H9 (cell line): ENCODE results near the gene MS4A10. TPM values are rescaled to one million over a fixed set of nuclear protein-coding genes. Genes with fewer than 3 reads are reported as not detected.

Experiments used
- DNase-seq: peaks from one replicate; pipeline ENCODE4 v3.0.0-alpha.2; 2017
- H2AFZ ChIP-seq: one replicate; pipeline ENCODE4 v1.6.1; 2013; ENCODE audit warnings: mild to moderate bottlenecking, low read length, control low read depth, moderate library complexity
- H2AK5ac ChIP-seq: 2 replicates; pipeline ENCODE4 v1.6.1; 2013; ENCODE audit warnings: low read length, control low read depth, mixed read lengths; ENCODE audit not compliant: insufficient read length
- H2BK120ac ChIP-seq: one replicate; pipeline ENCODE4 v1.6.1; 2013; ENCODE audit warnings: low read depth, mild to moderate bottlenecking, low read length, control low read depth, inconsistent platforms; ENCODE audit not compliant: poor library complexity, severe bottlenecking
- H2BK12ac ChIP-seq: 2 replicates; pipeline ENCODE4 v1.6.1; 2013; ENCODE audit warnings: low read length, control low read depth, mixed read lengths, low read depth; ENCODE audit not compliant: insufficient read length
- H2BK15ac ChIP-seq: 2 replicates; pipeline ENCODE4 v1.6.1; 2013; ENCODE audit warnings: low read depth, low read length, control low read depth
- H2BK20ac ChIP-seq: one replicate; pipeline ENCODE4 v1.6.1; 2013; ENCODE audit warnings: low read depth, mild to moderate bottlenecking, low read length, control low read depth, inconsistent platforms; ENCODE audit not compliant: poor library complexity, severe bottlenecking
- H2BK5ac ChIP-seq: 2 replicates; pipeline ENCODE4 v1.6.1; 2013; ENCODE audit warnings: low read length, control low read depth, mixed read lengths; ENCODE audit not compliant: insufficient read length
- H3K14ac ChIP-seq: 2 replicates; pipeline ENCODE4 v1.6.1; 2013; ENCODE audit warnings: low read length, control low read depth; ENCODE audit not compliant: insufficient read depth
- H3K18ac ChIP-seq: 2 replicates; pipeline ENCODE4 v1.6.1; 2013; ENCODE audit warnings: low read depth, mild to moderate bottlenecking, mixed read lengths, low read length, control low read depth; ENCODE audit not compliant: insufficient read length
- H3K23ac ChIP-seq: 2 replicates; pipeline ENCODE4 v1.6.1; 2013; ENCODE audit warnings: low read length, control low read depth, mixed read lengths, low read depth; ENCODE audit not compliant: insufficient read length
- H3K23me2 ChIP-seq: 2 replicates; pipeline ENCODE4 v1.6.1; 2013; ENCODE audit warnings: low read depth, mild to moderate bottlenecking, mixed read lengths, low read length, control low read depth; ENCODE audit not compliant: insufficient read length, poor library complexity, severe bottlenecking
- H3K27ac ChIP-seq: 2 replicates; pipeline ENCODE4 v1.5.1; 2013; ENCODE audit warnings: low read length, control low read depth, mixed read lengths, low read depth; ENCODE audit not compliant: insufficient read length
- H3K27me3 ChIP-seq: 2 replicates; pipeline ENCODE4 v1.6.1; 2013; ENCODE audit warnings: low read length, control low read depth, inconsistent platforms; ENCODE audit not compliant: insufficient read depth
- H3K4ac ChIP-seq: 2 replicates; pipeline ENCODE4 v1.6.1; 2013; ENCODE audit warnings: low read depth, mild to moderate bottlenecking, control low read depth, inconsistent platforms, low read length, moderate library complexity
- H3K4me1 ChIP-seq: 2 replicates; pipeline ENCODE4 v1.6.1; 2013; ENCODE audit warnings: low read length, control low read depth, inconsistent platforms; ENCODE audit not compliant: insufficient read depth
- H3K4me2 ChIP-seq: 2 replicates; pipeline ENCODE4 v1.6.1; 2013; ENCODE audit warnings: low read length, control low read depth, mixed read lengths; ENCODE audit not compliant: insufficient read length, insufficient read depth
- H3K56ac ChIP-seq: 2 replicates; pipeline ENCODE4 v1.6.1; 2013; ENCODE audit warnings: low read depth, mild to moderate bottlenecking, mixed read lengths, low read length, control low read depth; ENCODE audit not compliant: insufficient read length
- H3K79me1 ChIP-seq: 2 replicates; pipeline ENCODE4 v1.6.1; 2013; ENCODE audit warnings: low read depth, mild to moderate bottlenecking, moderate library complexity, low read length, control low read depth, inconsistent platforms; ENCODE audit not compliant: insufficient read depth, poor library complexity, severe bottlenecking
- H3K79me2 ChIP-seq: 2 replicates; pipeline ENCODE4 v1.6.1; 2013; ENCODE audit warnings: low read length, control low read depth, inconsistent platforms; ENCODE audit not compliant: insufficient read depth
- H3K9ac ChIP-seq: 2 replicates; pipeline ENCODE4 v1.6.1; 2013; ENCODE audit warnings: low read length, control low read depth, mixed read lengths; ENCODE audit not compliant: insufficient read length; ENCODE audit errors: extremely low read depth
- H3K9me3 ChIP-seq: one replicate; pipeline ENCODE4 v1.6.1; 2013; ENCODE audit warnings: low read depth, low read length, inconsistent platforms; ENCODE audit not compliant: control insufficient read depth
- H3T11ph ChIP-seq: one replicate; pipeline ENCODE4 v1.6.1; 2013; ENCODE audit warnings: mild to moderate bottlenecking, low read length, control low read depth, inconsistent platforms
- H4K20me1 ChIP-seq: one replicate; pipeline ENCODE4 v1.6.1; 2013; ENCODE audit not compliant: control insufficient read depth, insufficient read length, insufficient read depth
- H4K5ac ChIP-seq: 2 replicates; pipeline ENCODE4 v1.6.1; 2013; ENCODE audit warnings: low read depth, mild to moderate bottlenecking, mixed read lengths, low read length, control low read depth; ENCODE audit not compliant: insufficient read length
- H4K8ac ChIP-seq: replicated peaks from 2 replicates; pipeline ENCODE4 v1.6.1; 2013; ENCODE audit warnings: low read length, control low read depth, mixed read lengths, low read depth; ENCODE audit not compliant: insufficient read length
- H4K91ac ChIP-seq: 2 replicates; pipeline ENCODE4 v1.6.1; 2013; ENCODE audit warnings: low read depth, mild to moderate bottlenecking, moderate library complexity, mixed read lengths, low read length, control low read depth; ENCODE audit not compliant: insufficient read length
- H3K27ac Mint-ChIP-seq, 3 experiments: 2 replicates in 2 of 3; 3 replicates in 1 of 3; pipeline ENCODE4 v1.8.0; 2020 to 2021; ENCODE audit warnings: mixed read lengths in 3 of 3, mild to moderate bottlenecking in 1 of 3, moderate library complexity in 1 of 3
- H3K27me3 Mint-ChIP-seq: 2 replicates; pipeline ENCODE4 v1.8.0; 2021; ENCODE audit warnings: low read depth, mild to moderate bottlenecking, moderate library complexity, mixed read lengths
- H3K36me3 Mint-ChIP-seq, 3 experiments: 2 replicates in 2 of 3; 3 replicates in 1 of 3; pipeline ENCODE4 v1.8.0; 2020 to 2021; ENCODE audit warnings: low read depth in 3 of 3, mixed read lengths in 3 of 3; ENCODE audit not compliant: insufficient read depth in 1 of 3
- H3K4me1 Mint-ChIP-seq, 2 experiments: 2 replicates each; pipeline ENCODE4 v1.8.0; 2020; ENCODE audit warnings: mixed read lengths in 2 of 2
- H3K4me3 Mint-ChIP-seq, 2 experiments: 2 replicates in 1 of 2; 3 replicates in 1 of 2; pipeline ENCODE4 v1.8.0; 2020 to 2021; ENCODE audit warnings: mild to moderate bottlenecking in 2 of 2, mixed read lengths in 2 of 2, moderate library complexity in 1 of 2
- H3K9me3 Mint-ChIP-seq, 2 experiments: 2 replicates in 1 of 2; 3 replicates in 1 of 2; pipeline ENCODE4 v1.8.0; 2020; ENCODE audit warnings: mild to moderate bottlenecking in 2 of 2, mixed read lengths in 2 of 2, moderate library complexity in 1 of 2
- CTCF ChIP-seq: fragments of 200-600 bp; sonication (generic); conservative IDR thresholded peaks from 3 replicates; pipeline ENCODE4 v1.8.0; 2021; ENCODE audit warnings: antibody characterized with exemption, mild to moderate bottlenecking
- WGBS: extraction: QIAGEN DNeasy Blood & Tissue Kit; methylation state at CpG from one replicate; pipeline ENCODE4 v1.1.7; 2013; ENCODE audit warnings: missing lambda C conversion rate, low lambda C conversion rate, mixed read lengths; ENCODE audit not compliant: insufficient read length; ENCODE audit errors: extremely low coverage; 5-methylcytosine and 5-hydroxymethylcytosine counted together
- total RNA-seq: library from RNA; stranded (reverse); gene quantifications from 2 replicates; pipeline ENCODE4 v1.2.1, GENCODE V29; 2021

MS4A10 gene
- total RNA-seq, 1 experiment from 2014 or later, result not detected

- H3K79me2 ChIP-seq, result no peaks in the 10 kb centered on the region
- no peak overlapping the region for H4K91ac ChIP-seq
- no peak overlapping the region for H2BK5ac ChIP-seq
- no peak overlapping the region for H3K23ac ChIP-seq
- H3K4ac ChIP-seq, result no peak overlapping the region
- Mint-ChIP-seq H3K27ac (no peak overlapping the region; a peak in 1 of 7 replicates), H3K27me3 (peaks cover 21% of the 10 kb centered on the region), H3K4me1 (peaks cover 0 to 3% of the 10 kb centered on the region in 2 experiments; a peak in 2 of 4 replicates), H3K36me3 (peaks cover 0 to 7% (median 0%) of the 10 kb centered on the region in 3 experiments; a peak in 2 of 7 replicates), H3K4me3 (no peak overlapping the region), H3K9me3 (peaks cover 6 to 8% of the 10 kb centered on the region in 2 experiments; a peak in 4 of 5 replicates)
- H3K9ac ChIP-seq, result no peak overlapping the region
- no peak overlapping the region for H4K8ac ChIP-seq
- H3K27ac ChIP-seq, result no peak overlapping the region
- no peaks in the 10 kb centered on the region for H3K4me1 ChIP-seq
- no peaks in the 10 kb centered on the region for H4K20me1 ChIP-seq
- H3K9me3 ChIP-seq, result no peaks in the 10 kb centered on the region
- no peak for DNase-seq
- no peaks in the 10 kb centered on the region for H3K27me3 ChIP-seq
- H2BK120ac ChIP-seq, result no peak overlapping the region
- WGBS, result no CpG with 5 or more reads among the region's 11 CpGs
- H3K4me2 ChIP-seq, result no peak overlapping the region
- no peak overlapping the region for H4K5ac ChIP-seq
- H2BK15ac ChIP-seq, result no peak overlapping the region
- no peak for TF ChIP-seq CTCF
- no peak overlapping the region for H2AK5ac ChIP-seq
- H2BK12ac ChIP-seq, result no peak overlapping the region
- no peak overlapping the region for H3K18ac ChIP-seq
- H3K14ac ChIP-seq, result no peak overlapping the region; the same call in 1 of the 2 replicates
- H3K56ac ChIP-seq, result no peak overlapping the region
- H3K79me1 ChIP-seq, result no peaks in the 10 kb centered on the region
- H2BK20ac ChIP-seq, result no peak overlapping the region
- no peaks in the 10 kb centered on the region for H3K23me2 ChIP-seq
- no peak overlapping the region for H3T11ph ChIP-seq
- no peak overlapping the region for H2AFZ ChIP-seq
These were observed 24.6 kb downstream of the MS4A10 start for GRCh38 chr11:60809691-60810090.
